Transverse colon (tissue), 4 donors: ENCODE measurements around the gene PDZRN3.

Source experiments
- EP300 ChIP-seq: sonication (generic); formaldehyde crosslinking; IDR thresholded peaks from one replicate; pipeline ENCODE4 v1.6.1; 2017; ENCODE audit warnings: antibody characterized with exemption, low read depth
- POLR2A ChIP-seq: fragments of 450-650 bp; IDR thresholded peaks from one replicate; pipeline ENCODE4 v1.6.1; 2016; ENCODE audit warnings: antibody characterized with exemption, mild to moderate bottlenecking, moderate library complexity
- POLR2AphosphoS5 ChIP-seq, 3 donors: sonication (generic); formaldehyde crosslinking; IDR thresholded peaks; one replicate each; pipeline ENCODE4 v1.6.1; 2016; ENCODE audit warnings: antibody characterized with exemption in 3 of 3
- TF ChIP-seq, protein P1 (sequence below), 5 experiments: fragments of 200-600 bp in 3 of 5; fragments of 450-650 bp in 2 of 5; sonication (generic) in 3 of 5; IDR thresholded peaks; 1 replicate in 2 of 5; 2 replicates in 3 of 5; pipeline ENCODE4 v1.5.1; 2016 to 2017; ENCODE audit warnings: antibody characterized with exemption in 5 of 5, inconsistent platforms in 3 of 5, mild to moderate bottlenecking in 2 of 5, moderate library complexity in 1 of 5

DNA sequence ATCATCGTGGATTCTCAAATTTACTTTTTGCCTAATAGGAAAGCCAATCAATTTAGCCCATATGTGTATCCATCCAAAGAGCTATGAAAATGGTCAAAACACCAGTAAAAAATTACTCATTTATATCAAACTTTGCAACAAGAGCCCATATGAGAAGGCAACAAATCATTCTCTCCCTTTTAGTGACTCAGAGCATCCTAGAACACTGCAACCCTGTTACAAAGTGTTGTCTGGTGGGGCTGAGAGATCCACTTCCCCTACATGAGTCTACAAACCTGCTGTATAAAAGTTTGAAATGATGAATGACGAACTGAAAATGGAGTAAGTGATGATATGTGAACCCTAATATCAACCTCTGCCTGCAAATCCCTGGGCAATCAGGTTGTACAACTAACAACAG is 23.3 kb downstream of the PDZRN3 start:
- TF ChIP-seq, protein P1, sequence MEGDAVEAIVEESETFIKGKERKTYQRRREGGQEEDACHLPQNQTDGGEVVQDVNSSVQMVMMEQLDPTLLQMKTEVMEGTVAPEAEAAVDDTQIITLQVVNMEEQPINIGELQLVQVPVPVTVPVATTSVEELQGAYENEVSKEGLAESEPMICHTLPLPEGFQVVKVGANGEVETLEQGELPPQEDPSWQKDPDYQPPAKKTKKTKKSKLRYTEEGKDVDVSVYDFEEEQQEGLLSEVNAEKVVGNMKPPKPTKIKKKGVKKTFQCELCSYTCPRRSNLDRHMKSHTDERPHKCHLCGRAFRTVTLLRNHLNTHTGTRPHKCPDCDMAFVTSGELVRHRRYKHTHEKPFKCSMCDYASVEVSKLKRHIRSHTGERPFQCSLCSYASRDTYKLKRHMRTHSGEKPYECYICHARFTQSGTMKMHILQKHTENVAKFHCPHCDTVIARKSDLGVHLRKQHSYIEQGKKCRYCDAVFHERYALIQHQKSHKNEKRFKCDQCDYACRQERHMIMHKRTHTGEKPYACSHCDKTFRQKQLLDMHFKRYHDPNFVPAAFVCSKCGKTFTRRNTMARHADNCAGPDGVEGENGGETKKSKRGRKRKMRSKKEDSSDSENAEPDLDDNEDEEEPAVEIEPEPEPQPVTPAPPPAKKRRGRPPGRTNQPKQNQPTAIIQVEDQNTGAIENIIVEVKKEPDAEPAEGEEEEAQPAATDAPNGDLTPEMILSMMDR (IDR thresholded peaks at IDR 0.05): no peak
- TF ChIP-seq POLR2A (no peak), POLR2AphosphoS5 (IDR thresholded peaks at IDR 0.05) (no peak), EP300 (no peak)
